SK-N-SH treated with all-trans-retinoic acid at 6 μM for 48 hours (cell line): Measurements from ENCODE around the gene MS4A18.

ENCODE experiments used
- ATAC-seq: fragments of 200-7000 bp; cut with Tn5 transposase; 3 replicates; pipeline ENCODE4 v1.9.1; 2020; ENCODE audit warnings: mild to moderate bottlenecking, moderate library complexity
- ARNTL ChIP-seq: fragments of 450-650 bp; formaldehyde crosslinking; IDR thresholded peaks from 2 replicates; pipeline ENCODE4 v1.5.0; 2020; ENCODE audit warnings: low read depth, mild to moderate bottlenecking, moderate library complexity, borderline replicate concordance
- BACH2 ChIP-seq: fragments of 250-450 bp; sonication (Bioruptor Pico); IDR thresholded peaks from 2 replicates; pipeline ENCODE4 v1.9.0; 2021; ENCODE audit warnings: mild to moderate bottlenecking, borderline replicate concordance
- CSDC2 ChIP-seq: fragments of 250-450 bp; sonication (Bioruptor Pico); IDR thresholded peaks from 2 replicates; pipeline ENCODE4 v1.5.0; 2020; ENCODE audit warnings: mild to moderate bottlenecking, moderate library complexity
- CSRNP3 ChIP-seq: fragments of 250-450 bp; sonication (Bioruptor Pico); IDR thresholded peaks from 2 replicates; pipeline ENCODE4 v1.5.1; 2021; ENCODE audit warnings: mild to moderate bottlenecking, moderate library complexity
- ESRRG ChIP-seq: fragments of 250-450 bp; sonication (Bioruptor Pico); IDR thresholded peaks from 2 replicates; pipeline ENCODE4 v1.6.1; 2021; ENCODE audit warnings: mild to moderate bottlenecking
- GLIS3 ChIP-seq: fragments of 250-450 bp; sonication (Bioruptor Pico); IDR thresholded peaks from 2 replicates; pipeline ENCODE4 v1.5.0; 2020; ENCODE audit warnings: mild to moderate bottlenecking, moderate library complexity
- ISL1 ChIP-seq: fragments of 250-450 bp; sonication (Bioruptor Pico); IDR thresholded peaks from 2 replicates; pipeline ENCODE4 v2.1.2; 2022; ENCODE audit warnings: mild to moderate bottlenecking, moderate library complexity
- OSR1 ChIP-seq: fragments of 250-450 bp; sonication (Bioruptor Pico); IDR thresholded peaks from 2 replicates; pipeline ENCODE4 v1.8.0; 2022; ENCODE audit warnings: moderate library complexity, mild to moderate bottlenecking, inconsistent platforms
- PATZ1 ChIP-seq: fragments of 250-450 bp; sonication (Bioruptor Pico); IDR thresholded peaks from 2 replicates; pipeline ENCODE4 v1.8.0; 2020; ENCODE audit warnings: mild to moderate bottlenecking, moderate library complexity, borderline replicate concordance
- POU6F1 ChIP-seq: fragments of 250-450 bp; sonication (Bioruptor Pico); IDR thresholded peaks from 2 replicates; pipeline ENCODE4 v1.8.0; 2021; ENCODE audit warnings: low read depth, mild to moderate bottlenecking, moderate library complexity, borderline replicate concordance
- PPARA ChIP-seq: fragments of 250-450 bp; sonication (Bioruptor Pico); IDR thresholded peaks from 2 replicates; pipeline ENCODE4 v1.5.0; 2020; ENCODE audit warnings: mild to moderate bottlenecking, borderline replicate concordance
- RARB ChIP-seq: fragments of 250-450 bp; sonication (Bioruptor Pico); IDR thresholded peaks from 2 replicates; pipeline ENCODE4 v1.8.0; 2021; ENCODE audit warnings: mild to moderate bottlenecking, moderate library complexity
- SNAI2 ChIP-seq: fragments of 250-450 bp; sonication (Bioruptor Pico); IDR thresholded peaks from 2 replicates; pipeline ENCODE4 v1.5.0; 2020; ENCODE audit warnings: mild to moderate bottlenecking, moderate library complexity
- TCF4 ChIP-seq: fragments of 250-450 bp; sonication (Bioruptor Pico); IDR thresholded peaks from 2 replicates; pipeline ENCODE4 v1.8.0; 2021; ENCODE audit warnings: mild to moderate bottlenecking, moderate library complexity, borderline replicate concordance
- TOX ChIP-seq: fragments of 250-450 bp; sonication (Bioruptor Pico); IDR thresholded peaks from 2 replicates; pipeline ENCODE4 v1.8.0; 2021; ENCODE audit warnings: mild to moderate bottlenecking, moderate library complexity, borderline replicate concordance
- ZC3H10 ChIP-seq: fragments of 250-450 bp; sonication (Bioruptor Pico); IDR thresholded peaks from 2 replicates; pipeline ENCODE4 v1.5.1; 2021; ENCODE audit warnings: mild to moderate bottlenecking, moderate library complexity
- ZNF565 ChIP-seq: fragments of 450-650 bp; formaldehyde crosslinking; conservative IDR thresholded peaks from 2 replicates; pipeline ENCODE4 v1.5.0; 2020; ENCODE audit warnings: low read depth, mild to moderate bottlenecking, moderate library complexity
- ZNF70 ChIP-seq: fragments of 450-650 bp; formaldehyde crosslinking; IDR thresholded peaks from 2 replicates; pipeline ENCODE4 v1.5.0; 2020; ENCODE audit warnings: mild to moderate bottlenecking, moderate library complexity
- ZNF8 ChIP-seq: fragments of 450-650 bp; formaldehyde crosslinking; IDR thresholded peaks from 2 replicates; pipeline ENCODE4 v1.5.0; 2020; ENCODE audit warnings: mild to moderate bottlenecking, moderate library complexity

MS4A18 gene

GRCh38 chr11:60762851-60763691 is 38.6 kb downstream of the MS4A18 start:
- no peak for TF ChIP-seq ZNF8 (CRISPR knock-in tag)
- no peak for TF ChIP-seq ZNF70 (CRISPR knock-in tag)
- TF ChIP-seq PATZ1 (CRISPR knock-in tag) = no peak
- TF ChIP-seq ZC3H10 (CRISPR knock-in tag) = no peak
- TF ChIP-seq OSR1 = no peak
- no peak for TF ChIP-seq CSRNP3 (CRISPR knock-in tag)
- no peak for TF ChIP-seq BACH2
- no peak for TF ChIP-seq TCF4
- no peak for TF ChIP-seq ARNTL
- no peak for TF ChIP-seq GLIS3 (CRISPR knock-in tag)
- TF ChIP-seq TOX (CRISPR knock-in tag) = no peak
- no peak for TF ChIP-seq ZNF565 (CRISPR knock-in tag)
- TF ChIP-seq SNAI2 (CRISPR knock-in tag) = no peak
- no peak for TF ChIP-seq ISL1 (CRISPR knock-in tag)

GRCh38 chr11:60763692-60764369 is 39.3 kb downstream of the MS4A18 start:
- no peak for TF ChIP-seq ZNF70 (CRISPR knock-in tag)
- no peak for TF ChIP-seq ARNTL
- TF ChIP-seq PATZ1 (CRISPR knock-in tag) = no peak
- TF ChIP-seq PPARA (CRISPR knock-in tag) = no peak
- TF ChIP-seq GLIS3 (CRISPR knock-in tag) = no peak
- no peak for TF ChIP-seq CSDC2
- TF ChIP-seq CSRNP3 (CRISPR knock-in tag) = no peak
- no peak for TF ChIP-seq SNAI2 (CRISPR knock-in tag)
- TF ChIP-seq TCF4 = no peak
- TF ChIP-seq BACH2 = no peak
- TF ChIP-seq POU6F1 (CRISPR knock-in tag) = no peak
- TF ChIP-seq ZNF565 (CRISPR knock-in tag) = no peak
- no peak for TF ChIP-seq ISL1 (CRISPR knock-in tag)
- TF ChIP-seq OSR1 = no peak
- TF ChIP-seq RARB (CRISPR knock-in tag) = no peak
- 0 out of 3 replicates have a peak, but pooled peaks have one; percentile 27 for ATAC-seq

More at GRCh38 chr11:60762851-60763691, 38.6 kb downstream of the MS4A18 start:
- peak; percentile 30; the same call in 1 of the 3 replicates for ATAC-seq

- ATAC-seq = no peak
- no peak for TF ChIP-seq PATZ1 (CRISPR knock-in tag)
- no peak for TF ChIP-seq ZNF565 (CRISPR knock-in tag)
- no peak for TF ChIP-seq ISL1 (CRISPR knock-in tag)
- TF ChIP-seq GLIS3 (CRISPR knock-in tag) = no peak
- no peak for TF ChIP-seq ESRRG (CRISPR knock-in tag)
- TF ChIP-seq CSRNP3 (CRISPR knock-in tag) = no peak
- no peak for TF ChIP-seq TOX (CRISPR knock-in tag)
- no peak for TF ChIP-seq RARB (CRISPR knock-in tag)
- TF ChIP-seq POU6F1 (CRISPR knock-in tag) = no peak
- TF ChIP-seq ARNTL = no peak
- TF ChIP-seq CSDC2 = no peak
- TF ChIP-seq SNAI2 (CRISPR knock-in tag) = no peak
Measured at GRCh38 chr11:60764879-60765278, 40.4 kb downstream of the MS4A18 start.
